A673 (cell line): ENCODE data around the gene TMEM223.

ENCODE experiments used
- EZH2 ChIP-seq: fragments of 200-600 bp; sonication (generic); IDR thresholded peaks from 2 replicates; pipeline ENCODE4 v1.6.1; 2017; ENCODE audit warnings: borderline replicate concordance, low read depth, mild to moderate bottlenecking, mixed read lengths, antibody characterized with exemption, low read length; ENCODE audit not compliant: poor library complexity, severe bottlenecking
- TF ChIP-seq, protein P1 (sequence below): fragments of 300-800, 200-600 bp; sonication (generic); conservative IDR thresholded peaks from 2 replicates; pipeline ENCODE4 v1.5.1; 2017; ENCODE audit warnings: low read depth, mild to moderate bottlenecking, antibody characterized with exemption, low read length, moderate library complexity, mixed read lengths

DNA sequence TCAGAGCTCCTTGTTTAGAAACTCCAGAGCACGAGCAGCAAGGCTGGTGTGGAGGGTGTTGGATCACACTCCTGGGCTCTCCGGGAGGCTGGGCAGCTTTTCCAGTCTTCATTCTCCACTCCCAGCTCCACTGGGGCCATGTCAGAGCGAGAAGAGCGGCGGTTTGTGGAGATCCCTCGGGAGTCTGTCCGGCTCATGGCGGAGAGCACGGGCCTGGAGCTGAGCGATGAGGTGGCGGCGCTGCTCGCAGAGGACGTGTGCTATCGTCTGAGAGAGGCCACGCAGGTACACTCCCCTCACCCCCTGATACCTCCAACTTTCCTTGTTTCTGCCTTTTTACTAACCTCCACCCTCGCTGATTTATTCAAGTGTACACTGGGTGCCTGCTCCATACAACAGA lies 16.2 kb downstream of the TMEM223 start:
- TF ChIP-seq, protein P1, sequence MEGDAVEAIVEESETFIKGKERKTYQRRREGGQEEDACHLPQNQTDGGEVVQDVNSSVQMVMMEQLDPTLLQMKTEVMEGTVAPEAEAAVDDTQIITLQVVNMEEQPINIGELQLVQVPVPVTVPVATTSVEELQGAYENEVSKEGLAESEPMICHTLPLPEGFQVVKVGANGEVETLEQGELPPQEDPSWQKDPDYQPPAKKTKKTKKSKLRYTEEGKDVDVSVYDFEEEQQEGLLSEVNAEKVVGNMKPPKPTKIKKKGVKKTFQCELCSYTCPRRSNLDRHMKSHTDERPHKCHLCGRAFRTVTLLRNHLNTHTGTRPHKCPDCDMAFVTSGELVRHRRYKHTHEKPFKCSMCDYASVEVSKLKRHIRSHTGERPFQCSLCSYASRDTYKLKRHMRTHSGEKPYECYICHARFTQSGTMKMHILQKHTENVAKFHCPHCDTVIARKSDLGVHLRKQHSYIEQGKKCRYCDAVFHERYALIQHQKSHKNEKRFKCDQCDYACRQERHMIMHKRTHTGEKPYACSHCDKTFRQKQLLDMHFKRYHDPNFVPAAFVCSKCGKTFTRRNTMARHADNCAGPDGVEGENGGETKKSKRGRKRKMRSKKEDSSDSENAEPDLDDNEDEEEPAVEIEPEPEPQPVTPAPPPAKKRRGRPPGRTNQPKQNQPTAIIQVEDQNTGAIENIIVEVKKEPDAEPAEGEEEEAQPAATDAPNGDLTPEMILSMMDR, result no peak
- TF ChIP-seq EZH2, result no peak
